ENCODE measurements around the gene BRD7.

BRD7 gene

DNA sequence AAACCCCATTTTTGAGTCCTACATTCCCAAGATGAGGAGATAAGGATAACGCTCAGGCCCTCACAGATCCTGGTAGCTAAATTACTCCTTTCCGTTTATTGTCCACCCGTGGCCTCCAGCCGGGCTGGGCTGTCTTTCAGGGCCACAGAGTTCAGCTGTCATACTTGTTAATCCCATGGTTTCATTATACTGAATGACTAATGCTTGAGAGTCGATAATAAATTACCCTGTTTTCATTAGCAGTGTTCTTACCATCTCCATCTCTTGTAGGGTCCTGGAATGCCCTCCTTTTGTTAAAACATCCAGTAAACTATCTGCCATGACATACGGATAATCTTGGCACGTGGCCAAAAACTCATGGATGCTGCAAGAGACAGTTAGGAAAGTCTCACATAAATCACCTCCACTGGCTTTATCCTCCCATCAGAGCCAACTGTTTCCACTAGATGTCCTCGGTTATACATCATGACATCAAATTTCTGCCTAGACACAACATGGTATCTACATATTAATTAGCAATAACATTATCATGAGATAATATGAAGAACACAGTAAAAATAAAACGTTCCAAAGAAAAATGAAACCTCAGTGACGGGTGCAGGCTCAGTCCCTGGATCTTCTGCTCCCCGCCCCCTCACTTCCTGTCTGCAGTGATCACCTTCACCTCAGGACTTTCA lies 45.3 kb downstream of the BRD7 start:
- FAIRE-seq (no peak), DNase-seq (ENCODE audit: low spot score) (no peak)

DNA sequence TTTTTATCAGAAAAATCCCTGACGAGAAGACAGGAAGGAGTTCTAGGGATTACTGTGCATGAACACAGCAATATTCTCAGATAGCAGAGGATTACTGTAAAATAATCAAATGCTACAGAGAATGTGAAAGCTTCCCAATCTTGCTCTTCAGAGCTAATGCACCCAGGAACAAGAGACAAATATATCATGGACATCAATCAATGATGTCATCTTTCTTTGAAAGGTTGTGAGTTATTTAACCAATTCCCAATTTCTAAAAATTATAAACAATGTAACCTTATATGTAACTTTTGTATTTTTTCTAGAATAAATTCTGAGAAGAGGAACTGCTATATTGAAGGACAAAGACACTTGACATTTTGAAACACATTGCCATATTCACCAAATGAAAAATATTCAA lies 46.5 kb downstream of the BRD7 start:
- DNase-seq (ENCODE audit: low spot score) (no peak), FAIRE-seq (no peak)

DNA sequence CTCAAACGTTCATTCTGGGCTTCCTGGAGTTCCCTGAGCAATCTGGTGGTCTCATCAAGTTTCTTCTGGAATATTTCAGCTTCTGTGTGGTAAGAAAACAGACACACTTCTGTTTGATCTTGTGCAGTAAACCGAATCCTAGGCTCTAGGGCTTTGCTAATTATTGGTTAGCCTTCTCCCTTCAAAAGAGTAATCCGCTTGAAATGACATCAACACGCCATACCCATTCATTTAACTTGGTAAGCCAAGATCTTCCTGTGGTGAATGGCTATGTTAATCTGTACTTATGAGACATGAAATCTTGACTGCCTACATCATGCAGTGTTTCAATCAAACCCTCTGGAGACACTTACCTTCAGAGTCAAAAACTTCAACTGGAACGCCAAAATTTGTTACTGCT lies 48.5 kb downstream of the BRD7 start:
- DNase-seq (ENCODE audit: low spot score) (no peak), FAIRE-seq (no peak)

DNA sequence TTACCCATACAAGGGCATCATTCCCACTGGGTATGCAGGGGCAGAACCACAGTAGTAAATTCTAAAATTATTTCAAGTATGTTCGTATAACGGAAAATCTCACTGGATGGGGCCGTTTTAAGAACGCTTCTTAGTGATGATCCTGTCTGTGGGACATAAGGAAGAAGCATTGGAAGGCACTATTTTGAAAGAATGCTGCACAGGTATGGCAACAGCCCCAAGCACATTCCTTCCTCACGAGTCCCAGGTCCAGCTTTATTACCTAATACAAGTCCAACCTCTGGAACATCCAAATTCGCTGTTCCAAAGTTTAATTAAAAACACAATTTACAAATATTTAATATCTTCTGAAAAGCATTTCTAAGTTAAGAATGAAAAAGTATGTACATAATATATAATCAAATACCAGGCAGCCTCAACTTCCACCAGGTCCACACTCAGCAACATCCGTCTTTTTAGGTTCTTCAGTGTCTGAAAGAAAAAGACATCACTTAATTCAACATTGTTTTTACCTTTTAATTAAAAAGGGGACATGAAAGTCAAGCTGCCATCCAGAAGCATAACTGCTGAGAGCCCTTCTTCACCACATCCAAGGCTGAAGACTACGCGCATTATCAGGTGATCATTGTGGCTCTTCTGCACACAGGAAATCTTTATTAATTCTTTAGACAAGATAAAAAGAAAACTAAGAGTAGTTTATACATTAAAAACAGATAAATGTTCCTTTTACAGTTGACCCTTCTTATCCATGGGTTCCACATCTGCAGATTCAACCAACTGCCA lies 49.8 kb downstream of the BRD7 start:
- FAIRE-seq (no peak), DNase-seq (ENCODE audit: low spot score) (no peak)

DNA sequence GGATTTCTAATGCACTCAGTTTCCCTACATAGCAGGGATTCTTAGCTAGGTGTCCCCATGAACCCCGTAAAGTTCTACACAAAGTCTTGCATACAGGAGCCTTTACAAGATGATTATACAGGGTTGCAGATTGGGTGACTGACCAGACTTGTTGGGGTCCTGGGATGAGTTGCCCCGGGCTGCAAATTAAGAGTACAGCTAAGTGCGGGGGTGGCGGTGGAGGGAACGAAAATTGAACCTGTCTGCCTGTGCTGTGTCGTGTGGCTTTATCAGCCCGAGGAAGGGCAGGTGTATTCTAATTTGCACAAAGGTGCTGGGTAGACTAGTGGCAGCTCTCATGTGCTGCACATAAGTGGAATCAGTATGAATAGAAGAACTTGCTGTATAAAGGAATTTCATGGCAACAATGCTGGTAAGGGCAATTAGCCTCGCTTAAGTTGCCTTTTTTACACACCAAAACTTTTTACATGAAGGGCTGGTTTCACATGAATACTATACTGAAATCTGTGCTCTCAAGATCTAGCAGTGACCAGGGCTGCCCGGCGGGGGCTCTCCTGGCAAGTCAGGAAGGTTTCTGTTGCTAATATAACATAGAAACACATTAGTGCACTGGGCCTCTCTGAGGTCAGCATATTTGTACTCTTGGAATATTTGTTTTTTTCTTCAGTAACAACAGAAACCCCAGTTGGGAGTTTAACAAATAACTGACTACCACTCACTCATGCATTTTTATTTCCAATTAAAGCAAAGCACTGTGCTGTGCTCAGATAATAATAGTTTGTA lies 51.7 kb downstream of the BRD7 start:
- DNase-seq (ENCODE audit: low spot score): no peak
- no peak for FAIRE-seq

DNA sequence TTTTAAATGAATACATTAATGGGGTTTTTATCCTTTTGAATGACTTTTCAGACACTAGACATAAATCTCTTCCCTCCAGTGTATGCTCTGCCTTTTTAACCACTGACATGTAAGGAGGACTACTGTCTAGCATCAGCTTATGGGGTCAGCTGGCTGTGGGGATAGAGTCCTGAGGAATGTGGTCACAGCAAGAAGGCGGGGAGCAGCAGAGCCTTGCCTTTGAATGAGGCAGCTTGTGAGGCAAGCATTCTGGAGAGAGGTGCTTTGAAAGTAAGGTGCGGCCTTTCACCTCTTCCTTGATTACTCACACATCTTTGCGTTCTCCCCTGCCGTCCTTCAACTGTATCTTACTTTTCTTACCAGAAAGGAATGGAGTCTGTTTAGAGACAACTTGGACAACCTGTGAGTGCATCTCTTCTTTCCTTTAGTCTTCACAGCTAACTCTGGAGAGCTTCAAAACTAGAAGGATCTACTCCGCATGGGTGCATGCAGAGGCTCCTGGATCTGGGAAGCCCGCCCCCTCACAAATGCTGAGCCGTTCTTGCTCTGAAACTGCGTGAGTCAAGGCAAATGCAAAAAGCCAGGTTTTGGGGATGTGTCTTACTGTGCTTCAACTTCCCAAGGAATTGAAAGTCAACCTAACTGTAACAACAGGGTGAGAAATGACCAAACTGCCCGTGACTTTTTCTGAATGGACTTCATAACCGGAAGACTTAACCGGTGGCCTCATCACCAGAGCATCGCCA lies 52.5 kb downstream of the BRD7 start:
- FAIRE-seq: no peak

DNA sequence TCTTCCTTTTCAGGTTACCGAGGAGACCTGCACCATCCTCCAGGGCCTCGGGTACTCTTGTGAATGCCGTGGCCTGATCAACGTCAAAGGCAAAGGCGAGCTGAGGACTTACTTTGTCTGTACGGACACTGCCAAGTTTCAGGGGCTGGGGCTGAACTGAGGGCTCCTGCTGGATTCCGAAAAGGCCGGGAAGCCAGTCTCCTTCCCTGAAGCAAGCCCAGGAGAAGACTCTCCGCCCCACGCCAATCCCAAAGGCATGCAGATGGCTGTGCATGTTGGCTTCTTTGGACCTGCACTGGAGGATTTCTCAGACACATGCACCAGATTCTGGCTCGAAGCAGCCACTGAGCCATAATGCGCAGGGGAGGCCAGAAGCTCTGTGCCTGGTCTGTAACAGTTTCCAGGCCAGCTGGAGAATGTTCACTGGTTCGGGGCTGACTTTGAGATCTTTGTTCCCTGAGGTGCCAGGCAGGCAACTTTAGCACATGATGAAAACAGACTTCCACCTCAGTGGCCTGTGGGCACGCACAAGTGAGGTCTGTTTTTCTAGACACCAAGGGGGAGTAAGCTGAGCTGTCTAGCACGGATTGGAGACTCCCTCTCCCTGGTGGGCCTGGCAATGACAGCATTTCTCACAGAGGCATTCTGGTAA lies 53.3 kb downstream of the BRD7 start:
- DNase-seq (ENCODE audit: low spot score) (no peak), FAIRE-seq (no peak)

More for the DNA sequence above, 52.5 kb downstream of the BRD7 start:
- DNase-seq (ENCODE audit: low spot score): no peak

DNA sequence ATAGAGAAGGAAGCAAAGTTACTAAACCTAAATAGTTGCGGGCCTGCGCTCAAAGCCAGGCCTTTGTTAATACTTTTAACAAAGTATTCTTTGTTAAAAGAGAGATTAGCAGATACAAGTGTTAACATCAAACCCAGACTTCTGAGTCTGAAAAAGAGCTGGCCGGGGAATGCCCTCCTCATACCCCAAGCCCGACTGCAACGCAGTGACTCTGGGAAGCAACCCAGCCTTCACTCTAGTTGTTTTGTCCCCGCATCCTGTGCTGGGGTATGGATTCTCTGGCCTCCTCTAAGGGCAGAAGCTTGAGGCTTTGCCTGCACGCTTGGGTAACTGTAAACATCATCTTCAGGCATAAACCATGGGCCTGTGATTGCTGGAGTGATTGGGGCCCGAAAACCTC lies 54.1 kb downstream of the BRD7 start:
- no peak for DNase-seq (ENCODE audit: low spot score)
- no peak for FAIRE-seq

DNA sequence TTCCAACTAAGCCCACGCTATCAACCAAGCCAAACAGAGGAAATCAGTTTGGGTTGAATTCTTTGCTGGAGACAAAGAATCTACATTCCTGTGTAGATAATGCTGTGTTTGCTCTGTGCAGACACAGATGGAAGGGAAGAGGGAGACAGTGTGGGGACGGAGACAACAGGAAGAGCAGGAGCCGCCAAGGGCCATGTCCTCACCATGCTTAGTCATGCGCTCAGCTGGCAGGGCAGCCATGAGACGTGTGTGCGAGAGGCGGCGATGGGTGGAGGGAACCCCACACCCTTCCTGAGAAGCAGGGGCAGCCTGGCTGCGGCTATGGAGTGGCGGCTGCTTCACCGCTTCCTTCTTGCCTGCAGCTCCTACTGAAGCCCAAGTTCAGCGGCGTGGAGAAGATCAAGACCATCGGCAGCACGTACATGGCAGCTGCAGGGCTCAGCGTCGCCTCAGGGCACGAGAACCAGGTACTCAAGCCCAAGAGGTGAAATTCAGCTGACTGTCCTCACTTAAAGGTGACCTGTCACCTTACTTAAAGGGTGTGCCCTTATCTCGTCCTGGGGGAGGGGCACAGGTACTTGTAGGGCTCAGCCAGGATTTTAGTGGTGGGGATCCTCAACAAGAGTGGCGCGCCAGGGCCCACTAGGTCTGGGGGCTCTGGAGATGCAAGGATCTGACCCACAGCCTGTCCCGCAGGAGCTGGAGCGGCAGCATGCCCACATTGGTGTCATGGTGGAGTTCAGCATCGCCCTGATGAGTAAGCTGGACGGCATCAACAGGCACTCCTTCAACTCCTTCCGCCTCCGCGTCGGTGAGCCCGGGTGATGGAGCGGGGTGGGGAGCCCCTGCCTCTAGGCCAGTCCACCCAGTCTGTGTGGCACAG lies 55.0 kb downstream of the BRD7 start:
- DNase-seq (ENCODE audit: low spot score): no peak
- FAIRE-seq: no peak

DNA sequence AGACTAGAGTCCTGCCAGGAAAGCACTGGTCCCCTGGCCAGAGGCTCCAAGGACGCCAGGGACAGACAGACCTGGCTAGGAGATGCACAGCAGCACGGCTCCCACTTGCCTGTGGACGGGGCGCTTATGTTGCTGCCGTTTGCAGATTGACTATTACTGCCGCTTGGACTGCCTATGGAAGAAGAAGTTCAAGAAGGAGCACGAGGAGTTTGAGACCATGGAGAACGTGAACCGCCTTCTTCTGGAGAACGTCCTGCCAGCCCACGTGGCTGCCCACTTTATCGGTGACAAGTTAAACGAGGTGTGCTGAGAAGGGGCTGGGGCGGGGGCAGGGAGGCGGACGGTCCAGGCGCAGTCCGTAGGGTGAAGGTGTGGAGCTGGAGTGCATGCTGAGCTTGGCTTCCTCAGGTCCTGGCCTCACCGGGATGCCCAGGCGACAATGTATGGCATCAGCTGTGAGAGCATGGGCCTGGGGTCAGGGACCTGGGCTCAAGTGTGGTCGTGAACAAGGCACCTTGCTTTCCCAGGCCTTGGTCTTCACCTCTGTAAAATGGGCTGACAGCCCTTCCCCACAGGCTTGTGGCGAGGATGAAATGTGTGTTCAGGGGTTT lies 56.8 kb downstream of the BRD7 start:
- DNase-seq (ENCODE audit: low spot score): no peak
- FAIRE-seq: no peak

DNA sequence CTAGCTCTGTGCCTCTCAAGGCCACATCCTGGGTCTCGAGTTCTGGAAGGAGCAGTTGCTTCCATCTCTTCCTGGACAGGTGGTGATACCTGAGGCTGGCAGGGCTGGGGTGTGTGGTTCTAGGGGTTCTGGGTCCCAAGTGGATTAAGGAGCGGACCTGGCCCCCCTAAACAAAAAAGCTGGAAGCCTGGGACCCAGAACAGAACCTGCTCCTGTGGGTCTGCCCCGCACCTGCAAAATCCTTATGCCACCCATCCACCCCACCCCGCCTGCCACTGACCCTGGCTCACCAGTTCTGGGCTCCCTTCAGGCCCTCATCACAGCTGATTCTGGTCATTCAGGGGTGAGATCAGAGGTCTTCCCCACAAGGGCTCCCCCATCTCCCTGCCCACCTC lies 57.7 kb downstream of the BRD7 start:
- no peak for DNase-seq (ENCODE audit: low spot score)
- FAIRE-seq: no peak

DNA sequence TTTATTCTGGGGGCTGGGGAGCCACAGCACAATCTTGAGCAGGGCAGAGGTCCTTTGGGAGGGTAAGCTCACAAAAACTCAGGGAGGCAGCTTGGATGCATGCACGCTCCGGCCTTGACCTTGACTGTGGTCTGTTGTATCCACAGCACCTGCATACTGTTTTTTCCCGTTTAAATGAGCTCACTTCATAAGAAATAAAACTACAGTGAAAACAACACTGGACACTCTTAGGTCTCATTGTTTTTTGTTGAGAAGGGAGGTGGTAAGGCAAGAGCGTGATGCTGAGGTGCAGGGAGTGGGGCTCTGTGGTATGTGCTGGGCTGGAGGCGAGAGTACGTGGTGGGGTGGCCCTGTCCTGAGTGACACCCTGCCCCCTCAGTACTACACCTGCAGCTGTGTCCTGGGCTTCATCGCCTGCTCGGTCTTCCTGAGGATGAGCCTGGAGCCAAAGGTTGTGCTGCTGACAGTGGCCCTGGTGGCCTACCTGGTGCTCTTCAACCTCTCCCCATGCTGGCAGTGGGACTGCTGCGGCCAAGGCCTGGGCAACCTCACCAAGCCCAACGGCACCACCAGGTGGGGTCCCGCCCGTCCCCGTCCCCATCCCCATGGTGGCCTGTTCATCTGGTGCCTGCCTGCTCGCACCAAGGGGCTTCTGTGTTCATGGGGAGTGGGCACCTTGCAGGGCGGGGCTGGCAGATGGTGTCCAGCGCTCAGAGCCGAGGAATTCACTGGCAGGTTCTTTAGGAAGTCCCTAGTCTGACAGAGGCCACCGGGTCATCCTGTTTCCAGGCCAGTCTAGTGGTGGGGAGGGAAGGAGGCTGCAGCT lies 58.3 kb downstream of the BRD7 start:
- DNase-seq (ENCODE audit: low spot score) (no peak), FAIRE-seq (no peak)

DNA sequence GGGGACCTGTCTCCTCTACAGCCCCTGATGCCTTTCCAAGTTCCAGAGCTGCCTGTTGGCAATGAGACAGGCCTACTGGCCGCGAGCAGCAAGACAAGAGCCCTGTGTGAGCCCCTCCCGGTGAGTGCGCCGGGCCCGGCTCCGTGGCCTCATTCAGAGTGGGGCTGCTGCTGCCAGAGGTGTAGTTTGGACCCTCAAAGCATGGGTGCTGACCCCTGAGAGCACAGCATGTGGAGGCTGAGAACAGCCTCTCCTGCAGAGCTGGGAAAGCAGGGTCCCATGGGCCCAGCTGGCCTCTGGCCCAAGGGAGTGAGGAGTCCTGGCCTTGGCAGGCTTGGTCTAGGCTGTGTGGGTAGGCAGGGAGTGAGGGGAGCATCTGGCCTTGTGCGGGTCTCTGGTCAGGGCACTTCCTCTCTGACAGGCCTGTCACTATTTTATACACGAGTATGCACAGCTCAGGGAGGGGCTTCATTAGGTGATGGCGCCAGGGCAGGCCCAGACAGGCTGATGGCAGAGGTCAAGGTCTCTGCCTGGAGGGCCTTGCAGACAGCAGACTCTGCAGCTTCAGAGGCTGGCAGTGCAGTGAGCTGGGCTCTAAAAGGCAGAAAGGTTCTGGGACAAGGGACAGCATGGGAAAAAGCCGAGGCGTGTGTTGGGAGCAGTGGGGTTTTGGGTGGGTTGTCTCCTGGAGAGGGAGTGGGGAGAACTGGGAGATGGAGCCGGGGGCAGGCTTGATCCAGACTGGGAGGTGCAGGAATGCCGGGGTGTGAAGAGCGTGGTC lies 59.1 kb downstream of the BRD7 start:
- no peak for FAIRE-seq

DNA sequence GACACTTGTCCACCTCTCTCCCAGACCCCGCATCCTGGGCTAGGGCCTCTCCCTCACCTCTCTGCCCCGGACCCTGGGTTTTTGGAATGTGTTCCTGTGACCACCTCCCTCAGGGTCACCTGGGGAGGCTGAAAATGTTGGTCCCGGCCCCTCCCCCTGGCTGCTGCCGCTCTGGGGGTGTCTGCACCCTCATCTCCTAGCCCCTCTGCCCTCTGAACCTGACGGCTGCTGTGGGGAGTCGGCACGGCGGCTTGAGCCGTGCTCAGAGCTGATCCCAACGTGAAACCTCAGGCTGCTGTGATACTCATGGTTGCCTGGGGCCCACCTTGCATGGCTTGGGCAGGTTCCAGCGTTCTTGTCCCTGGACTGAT lies 59.6 kb downstream of the BRD7 start:
- FAIRE-seq: peak; percentile 23
- no peak for DNase-seq (ENCODE audit: low spot score)

More for the DNA sequence above, 59.1 kb downstream of the BRD7 start:
- no peak for DNase-seq (ENCODE audit: low spot score)

DNA sequence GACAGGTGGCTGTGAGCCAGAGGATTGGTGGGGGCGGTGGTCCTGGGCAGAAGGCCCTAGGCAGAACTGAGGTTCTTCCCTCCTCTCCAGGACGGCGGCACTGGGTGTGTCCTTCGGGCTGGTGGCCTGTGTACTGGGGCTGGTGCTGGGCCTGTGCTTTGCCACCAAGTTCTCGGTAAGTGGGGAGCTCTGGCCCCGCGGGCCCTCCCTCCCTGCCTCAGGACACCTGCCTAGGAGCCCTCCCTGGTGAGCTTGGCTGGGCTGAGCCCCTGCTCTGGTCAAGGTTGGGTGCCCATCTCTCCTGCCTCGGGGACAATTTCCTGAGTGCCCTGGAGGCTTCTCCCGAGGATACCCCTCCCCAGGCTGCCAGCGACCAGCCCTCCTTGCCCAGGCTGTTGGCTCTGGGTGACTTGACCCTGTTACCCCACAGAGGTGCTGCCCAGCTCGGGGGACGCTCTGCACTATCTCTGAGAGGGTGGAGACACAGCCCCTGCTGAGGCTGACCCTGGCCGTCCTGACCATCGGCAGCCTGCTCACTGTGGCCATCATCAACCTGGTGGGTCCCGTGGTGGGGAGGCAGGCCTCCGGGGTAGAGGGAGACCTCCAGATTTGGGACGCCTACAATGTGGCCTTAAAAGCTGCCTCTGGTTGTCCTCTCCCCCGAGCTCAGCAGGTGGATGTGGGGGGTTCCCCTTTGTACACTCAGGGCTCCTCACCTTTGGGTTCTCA lies 60.4 kb downstream of the BRD7 start:
- DNase-seq (ENCODE audit: low spot score) (no peak), FAIRE-seq (no peak)

DNA sequence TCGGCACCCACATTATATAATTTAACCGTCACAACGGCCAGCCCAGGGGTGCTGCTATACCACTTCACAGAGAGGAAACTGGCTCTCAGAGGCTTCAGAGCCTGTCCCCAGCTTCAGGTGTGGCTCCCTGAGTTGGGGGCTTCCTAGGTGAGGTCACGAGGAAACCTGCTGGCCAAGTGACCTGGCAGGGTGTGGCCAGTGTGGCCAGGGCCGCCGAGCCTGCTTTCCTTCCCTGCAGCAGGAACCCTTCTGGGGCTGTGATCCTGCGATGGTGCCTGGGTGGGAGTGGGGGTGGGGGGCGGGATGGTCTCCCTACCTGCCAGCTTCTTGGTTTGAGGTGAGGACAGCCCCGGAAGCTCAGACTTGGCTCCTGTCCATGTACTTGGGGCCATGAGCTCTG lies 62.5 kb downstream of the BRD7 start:
- DNase-seq (ENCODE audit: low spot score) (no peak), FAIRE-seq (no peak)

DNA sequence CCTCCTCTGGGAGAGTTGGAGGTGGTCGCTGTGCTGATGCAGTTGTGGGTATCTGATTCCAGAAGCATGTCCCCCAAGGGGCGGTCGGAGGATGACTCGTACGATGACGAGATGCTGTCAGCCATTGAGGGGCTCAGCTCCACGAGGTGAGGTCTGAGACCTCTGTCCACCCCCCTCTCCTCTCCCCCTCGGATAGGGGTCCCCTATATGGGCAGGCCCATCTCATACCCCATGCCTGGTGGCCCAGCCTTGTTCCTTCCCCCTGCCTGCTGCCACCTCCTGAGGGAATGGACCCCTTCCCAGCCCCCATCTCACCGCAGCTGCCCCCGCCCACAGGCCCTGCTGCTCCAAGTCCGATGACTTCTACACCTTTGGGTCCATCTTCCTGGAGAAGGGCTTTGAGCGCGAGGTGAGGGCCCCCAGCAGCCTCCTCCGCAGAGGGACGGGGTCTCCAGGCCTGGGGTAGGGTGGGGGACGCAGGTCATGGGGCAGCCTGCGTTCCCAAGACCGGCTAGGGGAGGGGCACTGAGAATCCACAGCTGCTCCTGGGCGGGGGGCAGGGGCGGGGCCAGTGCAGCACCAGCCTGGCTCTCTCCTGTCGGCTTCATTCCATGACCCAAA lies 63.2 kb downstream of the BRD7 start:
- DNase-seq (ENCODE audit: low spot score) (no peak), FAIRE-seq (no peak)

All from urothelium cell line (cell line).